HG02943 (cell line): ENCODE measurements around the gene PCMT1.
"Not testable (repeated sequence)": the region's sequence is repeated elsewhere in the genome, so short reads cannot be mapped to it uniquely, and the experiment has no call there.

Experiments
- ATAC-seq: cut with Tn5 transposase; IDR thresholded peaks from one replicate; pipeline ENCODE4 v1.9.1; 2021; ENCODE audit warnings: mild to moderate bottlenecking, low read depth, moderate library complexity; ENCODE audit not compliant: unreplicated experiment

The PCMT1 gene

GRCh38 chr6:149749594-149750135 lies at the start of gene PCMT1:
PCMT1 (plus strand) TSS chr6:149749741; CDS start chr6:149749902, 161 bp downstream.
- peak; percentile 74 for ATAC-seq

- no peak for ATAC-seq
Observed at GRCh38 chr6:149701714-149702113, 47.8 kb upstream of the PCMT1 start.

DNA sequence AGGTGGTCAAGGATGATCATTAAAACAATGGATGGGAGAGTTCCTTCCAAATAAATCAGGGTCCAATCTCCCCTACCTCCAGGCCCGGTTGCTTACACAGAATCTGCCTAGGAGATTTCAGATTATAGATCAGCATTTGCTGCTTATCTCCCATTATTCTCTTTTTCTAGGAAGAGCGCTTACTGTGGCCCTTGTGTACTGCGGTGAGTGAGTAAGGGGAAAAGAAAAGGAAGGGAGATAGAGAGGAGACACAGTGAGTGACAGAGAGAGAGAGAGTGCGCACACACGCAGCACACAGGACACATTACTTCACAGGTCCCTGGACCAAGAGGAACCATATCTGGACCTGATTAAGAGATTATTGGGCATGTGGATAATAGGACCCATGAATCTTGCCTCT lies 37.8 kb upstream of the PCMT1 start:
- no peak for ATAC-seq

DNA sequence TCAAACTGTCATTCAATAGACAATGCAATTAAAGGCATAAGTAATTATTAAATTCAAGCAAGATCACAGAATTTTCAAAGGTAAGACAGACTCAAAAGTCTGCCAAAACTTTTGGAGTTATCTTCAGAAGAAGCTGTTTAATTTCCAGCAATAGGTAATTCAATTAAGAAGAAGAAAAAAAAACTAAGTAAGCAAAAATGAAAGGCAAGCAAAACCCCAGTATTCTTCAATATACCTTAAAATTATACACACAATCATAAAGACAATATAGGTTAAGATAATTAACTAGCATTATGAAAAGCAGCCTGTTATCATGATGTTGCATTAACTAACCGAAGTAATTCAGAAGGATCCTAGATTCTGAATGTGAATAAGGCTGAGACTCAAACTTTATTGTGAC lies 35.1 kb upstream of the PCMT1 start:
- no peak for ATAC-seq

DNA sequence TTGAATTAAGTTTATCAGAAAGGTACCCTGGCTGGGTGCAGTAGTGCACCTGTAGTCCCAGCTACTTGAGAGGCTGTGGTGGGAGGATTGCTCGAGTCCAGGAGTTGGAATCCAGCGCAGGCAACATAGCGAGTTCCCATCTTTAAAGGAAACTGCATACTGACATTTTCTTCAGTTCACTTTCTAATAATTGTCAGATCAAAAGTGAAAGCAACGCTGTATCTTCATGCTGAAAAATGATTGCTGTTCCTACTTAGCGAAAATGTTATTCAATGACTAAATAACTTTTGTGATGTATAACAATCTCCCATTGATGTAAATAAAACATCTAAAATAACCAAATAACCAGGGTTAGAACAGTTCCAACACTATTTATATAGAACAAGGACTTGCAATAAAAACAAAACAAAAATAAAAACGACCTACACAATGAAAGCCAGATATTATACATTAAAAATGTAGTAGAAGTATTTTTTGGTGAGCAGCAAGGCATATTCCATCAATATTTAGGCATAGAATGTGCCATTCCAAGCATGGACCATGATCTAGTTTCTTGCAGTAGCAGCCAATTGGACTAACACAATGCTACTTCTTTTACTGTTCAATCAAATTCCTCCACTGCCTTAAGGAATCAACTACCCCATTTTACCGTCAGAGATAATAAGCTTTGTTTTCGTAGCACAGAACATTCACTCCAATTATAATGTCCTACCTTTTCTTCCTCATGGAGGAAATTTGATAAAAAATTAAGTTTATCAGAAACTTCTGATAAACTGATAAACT lies 33.2 kb upstream of the PCMT1 start:
- no peak for ATAC-seq

DNA sequence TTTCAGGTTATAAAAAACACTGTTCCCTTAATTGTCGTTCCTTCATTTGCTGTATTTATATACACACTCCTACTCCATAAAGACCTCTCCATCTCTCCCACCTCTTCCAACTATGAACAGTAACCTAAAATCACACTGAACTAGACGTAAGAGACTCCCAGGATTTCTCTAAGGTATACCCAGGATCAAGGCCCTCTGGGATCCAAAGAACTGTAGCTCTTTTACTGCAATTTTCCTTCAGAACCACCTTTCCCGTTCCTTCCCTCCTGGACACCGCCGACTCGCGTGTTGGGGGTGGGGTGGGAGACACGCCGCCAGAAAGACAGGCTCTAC lies 32.3 kb upstream of the PCMT1 start:
- no peak for ATAC-seq

DNA sequence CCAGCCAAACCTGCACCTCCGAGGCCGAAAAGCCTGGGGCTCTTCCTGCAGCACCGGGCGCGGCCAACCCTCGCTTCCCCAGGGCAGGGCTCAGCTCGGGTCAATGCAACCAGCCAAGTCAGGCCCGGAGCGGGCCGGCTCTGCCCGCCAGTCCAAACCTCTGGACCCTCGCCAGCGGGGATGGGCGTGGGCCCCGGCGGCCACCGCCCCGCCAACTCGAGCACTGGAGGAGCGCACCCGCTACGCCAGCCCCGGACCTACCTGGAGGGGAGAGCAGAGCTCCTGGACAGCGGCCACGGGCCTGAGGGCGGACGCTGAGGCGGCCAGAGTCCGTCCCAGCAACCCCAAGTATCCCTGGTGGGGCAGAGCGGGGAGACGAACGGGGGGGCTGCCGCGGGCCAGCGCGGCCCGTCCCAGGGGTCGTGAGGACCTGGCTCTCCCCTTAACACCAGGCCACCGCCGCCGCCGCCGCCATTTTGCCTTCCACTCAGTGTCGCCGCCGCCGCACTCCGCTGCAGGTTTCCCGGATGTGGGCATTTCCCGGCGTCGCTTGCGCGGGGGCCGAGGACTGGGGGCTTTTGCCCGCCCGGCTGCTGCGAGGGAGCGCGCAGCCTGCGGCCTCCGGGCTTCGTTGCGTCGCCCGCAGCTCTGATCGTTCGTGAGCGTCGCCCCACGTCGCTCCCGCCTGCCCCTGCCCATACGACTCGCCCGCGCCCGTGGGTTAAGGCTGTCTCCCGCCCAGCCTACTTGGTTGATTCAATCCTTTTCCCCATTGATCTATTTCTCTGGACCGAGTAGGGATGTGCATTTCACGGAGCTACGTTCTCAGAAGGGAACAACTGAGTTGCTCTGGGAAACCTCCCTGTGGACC lies 31.7 kb upstream of the PCMT1 start, which contains the start of gene LATS1:
TSS of gene LATS1 (minus strand) at position 514 of the 871 bp plus-strand sequence. CDS start 15,975 bp downstream, outside the sequence.
- ATAC-seq, result peak; percentile 89

GRCh38 chr6:149719531-149719930 lies 30.0 kb upstream of the PCMT1 start:
- ATAC-seq, result no peak

- no peak for ATAC-seq
Observed at GRCh38 chr6:149723262-149723661, 26.3 kb upstream of the PCMT1 start.

DNA sequence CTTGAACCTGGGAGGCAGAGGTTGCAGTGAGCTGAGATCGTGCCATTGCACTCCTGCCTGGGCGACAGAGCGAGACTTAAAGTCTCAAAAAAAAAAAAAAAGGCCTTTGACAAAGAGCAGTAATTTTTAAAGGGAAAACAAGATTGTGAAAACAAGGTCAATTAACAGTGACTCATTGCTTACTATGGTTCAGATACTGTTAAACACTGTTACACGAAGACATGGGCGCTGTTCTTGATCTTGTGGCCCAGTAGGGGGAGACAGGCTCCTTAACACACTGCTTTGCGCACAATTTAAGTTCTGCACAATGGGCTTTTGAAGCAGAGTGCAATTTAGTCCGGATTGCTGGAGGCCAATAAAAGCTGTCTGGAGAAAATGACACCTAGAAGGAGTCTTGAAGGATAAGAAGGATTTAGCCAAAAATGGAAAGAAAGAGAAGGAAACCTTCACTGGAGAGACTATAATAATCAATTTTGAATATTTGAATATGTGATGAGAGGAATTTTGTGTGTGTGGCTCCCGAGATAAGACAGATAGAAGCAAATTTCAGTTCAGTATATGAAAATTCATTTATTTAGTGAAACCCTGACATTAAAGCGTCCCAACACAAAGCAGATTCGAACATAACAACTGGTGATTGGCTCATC lies 25.6 kb upstream of the PCMT1 start:
- ATAC-seq, result no peak

DNA sequence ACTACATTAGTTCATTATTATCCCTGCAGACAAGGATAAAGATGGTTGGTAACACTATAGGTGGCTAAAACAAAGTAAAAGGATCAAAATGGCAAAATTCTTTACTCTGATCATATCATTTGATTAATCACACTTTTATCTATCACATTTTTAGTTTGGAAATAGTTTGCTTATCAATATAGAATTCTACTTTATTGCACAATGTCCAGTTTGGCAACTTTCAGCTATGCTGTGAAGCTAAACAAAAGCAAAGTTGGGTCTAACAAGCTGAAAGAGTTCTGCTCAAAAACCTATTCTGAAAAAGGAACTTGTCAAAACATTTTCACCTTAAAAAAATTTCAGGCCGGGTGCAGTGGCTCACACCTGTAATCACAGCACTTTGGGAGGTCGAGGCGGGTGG lies 23.8 kb upstream of the PCMT1 start:
- ATAC-seq, result no peak

- no peak for ATAC-seq
Observed at GRCh38 chr6:149727793-149728498, 21.6 kb upstream of the PCMT1 start.

DNA sequence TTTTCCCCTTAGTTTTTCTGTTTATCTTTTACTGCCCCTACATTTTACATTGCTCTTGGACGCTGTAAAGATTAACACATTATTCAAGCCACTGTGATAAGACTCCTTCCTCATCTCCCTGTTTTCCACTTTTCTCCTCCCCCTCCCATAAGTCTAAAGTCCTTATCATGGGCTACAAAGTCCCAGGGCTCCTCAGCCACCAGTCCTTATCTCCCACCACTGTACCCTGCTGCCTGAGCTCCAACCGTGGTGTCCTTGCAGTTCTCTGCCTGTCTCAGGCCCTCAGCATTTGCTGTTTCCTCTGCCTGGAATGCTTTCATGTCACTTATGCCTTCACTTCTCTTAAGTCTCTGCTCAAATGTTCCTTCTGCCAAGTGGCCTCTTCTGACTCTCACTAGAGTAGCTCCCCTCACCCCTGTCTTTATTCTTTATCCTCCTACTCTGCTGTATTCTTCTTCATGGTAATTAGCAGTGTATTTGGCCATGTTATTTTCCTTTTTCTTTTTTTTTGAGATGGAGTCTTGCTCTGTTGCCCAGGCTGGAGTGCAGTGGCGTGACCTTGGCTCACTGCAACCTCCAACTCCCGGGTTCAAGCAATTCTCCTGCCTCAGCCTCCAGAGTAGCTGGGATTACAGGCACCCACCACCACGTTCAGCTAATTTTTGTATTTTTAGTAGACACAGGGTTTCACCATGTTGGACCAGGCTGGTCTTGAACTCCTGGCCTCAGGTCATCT lies 20.9 kb upstream of the PCMT1 start:
- no peak for ATAC-seq

GRCh38 chr6:149729824-149730223 lies 19.7 kb upstream of the PCMT1 start:
- no peak for ATAC-seq

- ATAC-seq, result no peak
Observed at GRCh38 chr6:149733089-149733720, 16.3 kb upstream of the PCMT1 start.

GRCh38 chr6:149734915-149735314 lies 14.6 kb upstream of the PCMT1 start:
- no peak for ATAC-seq

DNA sequence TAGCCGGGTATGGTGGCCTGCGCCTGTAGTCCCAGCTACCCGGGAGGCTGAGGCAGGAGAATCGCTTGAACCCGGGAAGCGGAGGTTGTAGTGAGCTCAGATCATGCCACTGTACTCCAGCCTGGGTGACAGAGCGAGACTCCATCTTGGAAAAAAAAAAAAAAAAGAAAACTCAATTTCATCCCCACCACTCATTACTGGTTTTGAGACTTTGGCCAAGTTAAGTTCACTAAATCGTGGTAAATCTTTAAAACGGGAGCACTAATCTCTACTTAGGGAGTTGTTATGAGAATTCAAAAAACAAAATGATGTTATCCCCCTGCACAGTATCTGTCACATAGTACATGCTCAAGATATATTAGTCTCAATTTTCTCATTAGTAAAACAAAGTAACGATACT lies 4.3 kb upstream of the PCMT1 start:
- ATAC-seq, result not testable (repeated sequence)

DNA sequence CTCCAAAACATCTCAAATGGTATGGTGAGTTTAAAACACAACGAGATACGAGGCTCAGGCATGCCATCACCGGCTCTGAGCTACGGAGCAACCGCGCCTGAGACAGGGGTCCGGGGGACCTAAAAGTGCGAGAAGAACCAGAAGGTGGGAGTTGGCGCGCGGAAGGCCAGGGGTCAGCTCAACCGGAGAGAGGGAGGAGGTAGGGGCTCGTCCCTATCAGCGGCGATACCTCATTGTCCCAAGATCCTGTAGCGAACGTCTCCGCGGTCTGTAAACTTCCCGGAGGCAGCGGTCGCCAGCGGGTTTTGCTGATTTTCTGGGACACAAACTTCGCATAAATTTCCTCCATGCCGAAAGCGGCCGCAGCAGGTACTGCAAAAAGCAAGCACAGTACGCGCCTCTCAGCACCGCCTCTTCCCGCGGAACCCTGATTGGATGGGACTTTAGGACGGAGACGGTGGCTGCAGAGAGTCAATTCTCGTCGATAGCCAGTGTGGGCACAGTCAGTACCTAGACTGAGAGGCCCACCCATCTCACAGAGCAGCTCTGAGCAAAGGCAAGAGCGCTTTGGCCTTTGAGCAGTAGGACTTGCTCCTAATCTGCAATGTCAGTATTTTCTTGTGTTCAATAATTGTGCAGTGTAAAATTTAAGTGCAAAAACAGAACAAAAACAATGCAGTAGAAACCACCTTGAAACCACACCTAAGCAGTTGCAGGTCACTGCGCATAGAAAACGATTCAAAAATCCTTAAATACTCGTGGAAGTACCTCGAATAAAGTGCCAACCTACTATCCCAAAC lies 3.2 kb upstream of the PCMT1 start, which contains the start of gene NUP43:
TSS of gene NUP43 (minus strand) at position 383 of the 800 bp plus-strand sequence. CDS start at position 349, 34 bp downstream.
- ATAC-seq, result peak; percentile 53
